ENCODE measurements around the gene CDYL.

DNA sequence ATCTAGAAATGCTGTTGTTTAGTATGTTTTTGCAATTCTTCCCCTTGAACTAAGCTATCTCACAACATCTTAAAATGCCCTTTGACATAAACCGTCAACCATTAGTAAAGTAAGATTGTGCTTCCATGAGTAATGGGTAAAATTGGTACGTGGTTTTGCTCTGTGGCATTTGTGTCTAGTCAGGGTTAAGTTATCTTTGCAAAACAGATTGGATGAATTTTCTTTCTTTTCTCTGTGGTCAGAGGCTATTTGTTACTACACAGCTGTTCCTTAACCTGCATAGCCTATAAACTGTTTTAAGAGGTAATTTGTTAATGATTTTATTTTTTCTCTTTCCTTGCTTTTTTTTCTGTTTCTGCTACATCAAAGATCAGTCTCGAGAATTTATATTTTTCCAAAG, 152.2 kb downstream of the CDYL start:
- TF ChIP-seq EP300 (IDR thresholded peaks at IDR 0.05; ENCODE audit: borderline replicate concordance) (no peak), EGR1 (IDR thresholded peaks at IDR 0.05) (no peak), TCF12 (IDR thresholded peaks at IDR 0.05; ENCODE audit: low read depth) (no peak), CEBPB (IDR thresholded peaks at IDR 0.05) (no peak), YY1 (IDR thresholded peaks at IDR 0.05; ENCODE audit: low read depth) (no peak), TAF1 (IDR thresholded peaks at IDR 0.05; ENCODE audit: low read depth) (no peak), ZBTB7A (IDR thresholded peaks at IDR 0.05; ENCODE audit: low read depth) (no peak), RAD21 (IDR thresholded peaks at IDR 0.05; ENCODE audit: low read depth) (no peak), TEAD4 (IDR thresholded peaks at IDR 0.05) (no peak), CREB1 (IDR thresholded peaks at IDR 0.05; ENCODE audit: low read depth) (no peak), NFIC (IDR thresholded peaks at IDR 0.05) (no peak), FOXM1 (IDR thresholded peaks at IDR 0.05; ENCODE audit: borderline replicate concordance, low read depth) (no peak)
- TF ChIP-seq, protein P1, sequence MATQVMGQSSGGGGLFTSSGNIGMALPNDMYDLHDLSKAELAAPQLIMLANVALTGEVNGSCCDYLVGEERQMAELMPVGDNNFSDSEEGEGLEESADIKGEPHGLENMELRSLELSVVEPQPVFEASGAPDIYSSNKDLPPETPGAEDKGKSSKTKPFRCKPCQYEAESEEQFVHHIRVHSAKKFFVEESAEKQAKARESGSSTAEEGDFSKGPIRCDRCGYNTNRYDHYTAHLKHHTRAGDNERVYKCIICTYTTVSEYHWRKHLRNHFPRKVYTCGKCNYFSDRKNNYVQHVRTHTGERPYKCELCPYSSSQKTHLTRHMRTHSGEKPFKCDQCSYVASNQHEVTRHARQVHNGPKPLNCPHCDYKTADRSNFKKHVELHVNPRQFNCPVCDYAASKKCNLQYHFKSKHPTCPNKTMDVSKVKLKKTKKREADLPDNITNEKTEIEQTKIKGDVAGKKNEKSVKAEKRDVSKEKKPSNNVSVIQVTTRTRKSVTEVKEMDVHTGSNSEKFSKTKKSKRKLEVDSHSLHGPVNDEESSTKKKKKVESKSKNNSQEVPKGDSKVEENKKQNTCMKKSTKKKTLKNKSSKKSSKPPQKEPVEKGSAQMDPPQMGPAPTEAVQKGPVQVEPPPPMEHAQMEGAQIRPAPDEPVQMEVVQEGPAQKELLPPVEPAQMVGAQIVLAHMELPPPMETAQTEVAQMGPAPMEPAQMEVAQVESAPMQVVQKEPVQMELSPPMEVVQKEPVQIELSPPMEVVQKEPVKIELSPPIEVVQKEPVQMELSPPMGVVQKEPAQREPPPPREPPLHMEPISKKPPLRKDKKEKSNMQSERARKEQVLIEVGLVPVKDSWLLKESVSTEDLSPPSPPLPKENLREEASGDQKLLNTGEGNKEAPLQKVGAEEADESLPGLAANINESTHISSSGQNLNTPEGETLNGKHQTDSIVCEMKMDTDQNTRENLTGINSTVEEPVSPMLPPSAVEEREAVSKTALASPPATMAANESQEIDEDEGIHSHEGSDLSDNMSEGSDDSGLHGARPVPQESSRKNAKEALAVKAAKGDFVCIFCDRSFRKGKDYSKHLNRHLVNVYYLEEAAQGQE (IDR thresholded peaks at IDR 0.05; ENCODE audit: low read depth) = no peak
- TF ChIP-seq, protein P2, sequence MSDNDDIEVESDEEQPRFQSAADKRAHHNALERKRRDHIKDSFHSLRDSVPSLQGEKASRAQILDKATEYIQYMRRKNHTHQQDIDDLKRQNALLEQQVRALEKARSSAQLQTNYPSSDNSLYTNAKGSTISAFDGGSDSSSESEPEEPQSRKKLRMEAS (IDR thresholded peaks at IDR 0.05) = no peak

Data from Ishikawa (cell line).